Measurements from ENCODE around the gene STXBP4.

GRCh38 chr17:55163408-55163807, 194.8 kb downstream of the STXBP4 start:
- TF ChIP-seq CTCF (IDR thresholded peaks at IDR 0.05; ENCODE audit: insufficient read depth, low read length, poor library complexity, severe bottlenecking) (no peak), EZH2phosphoT487 (conservative IDR thresholded peaks at IDR 0.05; ENCODE audit: low read length) (no peak)
